ENCODE results near the gene KRTAP2-1.

DNA sequence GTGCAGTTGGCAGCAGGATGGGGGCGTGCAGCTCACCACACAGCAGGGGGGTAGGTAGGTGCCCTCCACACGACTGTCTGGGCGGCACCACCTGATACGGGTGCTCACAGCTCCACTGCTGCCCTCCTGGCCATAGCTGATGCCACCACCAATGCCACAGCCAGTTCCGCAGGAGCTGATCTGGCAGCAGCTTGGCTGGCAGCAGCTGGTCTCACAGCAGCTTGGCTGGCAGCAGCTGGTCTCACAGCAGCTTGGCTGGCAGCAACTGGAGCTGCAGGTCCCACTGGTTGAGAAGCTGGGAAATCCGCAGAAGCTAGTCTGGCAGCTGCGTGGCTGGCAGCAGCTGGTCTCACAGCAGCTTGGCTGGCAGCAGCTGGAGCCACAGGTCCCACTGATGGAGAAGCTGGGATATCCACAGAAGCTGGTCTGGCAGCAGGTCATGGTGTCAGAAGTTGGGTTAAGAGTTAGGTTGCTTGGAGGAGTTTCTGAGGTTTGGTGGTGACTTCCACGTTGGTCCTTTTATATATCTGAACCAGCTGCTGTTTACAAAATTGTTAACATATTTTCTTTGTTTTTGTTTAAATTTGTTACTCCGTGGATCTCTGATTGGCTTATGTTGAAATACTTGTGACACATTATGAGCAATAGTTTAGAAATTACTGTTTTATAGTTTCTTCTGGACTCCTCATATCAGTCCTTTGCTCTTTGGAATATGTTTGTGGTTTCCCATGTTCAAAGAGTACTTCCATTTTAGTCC, 20.2 kb downstream of the KRTAP2-1 start, which contains the start of gene KRTAP1-5:
- no peak for TF ChIP-seq CTCF (IDR thresholded peaks at IDR 0.05)
- no peak for TF ChIP-seq POLR2AphosphoS5 (IDR thresholded peaks at IDR 0.05)
- TF ChIP-seq EP300 (IDR thresholded peaks at IDR 0.05), result no peak
- TF ChIP-seq POLR2A (IDR thresholded peaks at IDR 0.05), result no peak

All from suprapubic skin (tissue), 4 donors.